A549 (cell line): Measurements from ENCODE around the gene MRPS16. TPM values are rescaled to one million over a fixed set of nuclear protein-coding genes. Genes with fewer than 3 reads are reported as not detected.
"Not testable (repeated sequence)": the region's sequence is repeated elsewhere in the genome, so short reads cannot be mapped to it uniquely, and the experiment has no call there.

ENCODE experiments used
- ATAC-seq, 2 experiments: fragments of 200-7000 bp in 1 of 2; fragments of >200 bp in 1 of 2; cut with Nextera tagmentation in 1 of 2; cut with Tn5 transposase in 1 of 2; 3 replicates each; pipeline versions ENCODE4 v1.8.0 to v1.9.1; 2018 to 2020; ENCODE audit warnings: mild to moderate bottlenecking in 1 of 2, moderate library complexity in 1 of 2
- CTCF ChIA-PET: fragments of 300-600 bp; sonication (Branson Sonifier 250); formaldehyde crosslinking; extraction: SDS; loops from one replicate; lab custom pipeline; 2021; ENCODE audit warnings: antibody characterized with exemption, inconsistent platforms; lab: Yijun Ruan, JAX
- POLR2A ChIA-PET: fragments of 350-600 bp; formaldehyde crosslinking; extraction: SDS; loops from one replicate; lab custom pipeline; 2021; ENCODE audit warnings: antibody characterized with exemption, inconsistent platforms; lab: Yijun Ruan, JAX
- DNase-seq, 2 experiments: peaks; one replicate each; pipeline versions ENCODE4 v3.0.0 to v3.0.0-alpha.2; 2011 to 2016; ENCODE audit warnings: low read depth in 1 of 2, low spot score in 1 of 2
- FAIRE-seq: peaks from 2 replicates; lab custom pipeline; 2011; peaks lifted over from hg19 to GRCh38; lab: Jason Lieb, UNC
- H3K27ac ChIP-seq, 2 experiments: fragments of >200 bp; sonication (Bioruptor Twin); formaldehyde crosslinking; 3 replicates each; pipeline ENCODE4 v1.5.1; 2016 to 2017
- H3K4me1 ChIP-seq: fragments of >200 bp; sonication (Bioruptor Twin); formaldehyde crosslinking; 3 replicates; pipeline ENCODE4 v1.6.1; 2016
- H3K4me2 ChIP-seq: fragments of >200 bp; sonication (Bioruptor Twin); formaldehyde crosslinking; 3 replicates; pipeline ENCODE4 v1.6.1; 2016
- H3K4me3 ChIP-seq: fragments of >200 bp; sonication (Bioruptor Twin); formaldehyde crosslinking; 3 replicates; pipeline ENCODE4 v1.5.1; 2016
- H3K9me3 ChIP-seq: fragments of >200 bp; sonication (Bioruptor Twin); formaldehyde crosslinking; 3 replicates; pipeline ENCODE4 v1.6.1; 2016
- BHLHE40 ChIP-seq: IDR thresholded peaks from 2 replicates; pipeline ENCODE4 v1.6.1; 2012; ENCODE audit warnings: low read depth, low read length, inconsistent platforms
- CEBPB ChIP-seq, 2 experiments: fragments of >200 bp in 1 of 2; sonication (Bioruptor Twin) in 1 of 2; formaldehyde crosslinking in 1 of 2; IDR thresholded peaks; 2 replicates each; pipeline ENCODE4 v1.6.1; 2012 to 2016
- CHD2 ChIP-seq: fragments of 150-350 bp; IDR thresholded peaks from 2 replicates; pipeline ENCODE4 v1.6.1; 2014; ENCODE audit warnings: low read length; ENCODE audit not compliant: partially characterized antibody
- CHD4 ChIP-seq: fragments of 200-600 bp; sonication (generic); IDR thresholded peaks from 2 replicates; pipeline ENCODE4 v1.6.1; 2016; ENCODE audit warnings: antibody characterized with exemption, mild to moderate bottlenecking, borderline replicate concordance
- EHMT2 ChIP-seq: fragments of 200-600 bp; sonication (generic); IDR thresholded peaks from 2 replicates; pipeline ENCODE4 v1.6.1; 2016; ENCODE audit warnings: antibody characterized with exemption, low read depth, mild to moderate bottlenecking, moderate library complexity
- FOSB ChIP-seq: fragments of 250-450 bp; sonication (Bioruptor Pico); IDR thresholded peaks from 2 replicates; pipeline ENCODE4 v1.5.0; 2020; ENCODE audit warnings: mild to moderate bottlenecking, moderate library complexity
- FOSL2 ChIP-seq, 2 experiments: fragments of 450-650 bp in 1 of 2; fragments of >200 bp in 1 of 2; sonication (Bioruptor Twin) in 1 of 2; formaldehyde crosslinking; IDR thresholded peaks; 2 replicates each; pipeline versions ENCODE4 v1.5.0 to v1.6.1; 2016 to 2020; ENCODE audit warnings: mild to moderate bottlenecking in 1 of 2, moderate library complexity in 1 of 2
- HDAC2 ChIP-seq: fragments of 200-600 bp; sonication (generic); IDR thresholded peaks from 2 replicates; pipeline ENCODE4 v1.6.1; 2016
- HES2 ChIP-seq: fragments of >200 bp; sonication (Bioruptor Twin); formaldehyde crosslinking; IDR thresholded peaks from 2 replicates; pipeline ENCODE4 v1.6.1; 2016
- HMGXB4 ChIP-seq: fragments of 250-450 bp; sonication (Bioruptor Pico); IDR thresholded peaks from 2 replicates; pipeline ENCODE4 v1.5.0; 2021; ENCODE audit warnings: mild to moderate bottlenecking, moderate library complexity, borderline replicate concordance
- HOXA7 ChIP-seq: fragments of 250-450 bp; sonication (Bioruptor Pico); IDR thresholded peaks from 2 replicates; pipeline ENCODE4 v1.5.0; 2020; ENCODE audit warnings: mild to moderate bottlenecking, moderate library complexity
- PBX3 ChIP-seq: IDR thresholded peaks from 2 replicates; pipeline ENCODE4 v1.6.1; 2012
- PHF8 ChIP-seq: fragments of 200-600 bp; sonication (generic); IDR thresholded peaks from 2 replicates; pipeline ENCODE4 v1.6.1; 2016; ENCODE audit warnings: low read depth, mild to moderate bottlenecking, antibody characterized with exemption, moderate library complexity, borderline replicate concordance
- RAD21 ChIP-seq, 2 experiments: fragments of >200 bp in 1 of 2; sonication (Bioruptor Twin) in 1 of 2; formaldehyde crosslinking in 1 of 2; IDR thresholded peaks in 1 of 2; conservative IDR thresholded peaks in 1 of 2; 2 replicates in 1 of 2; 3 replicates in 1 of 2; pipeline ENCODE4 v1.6.1; 2012 to 2018; ENCODE audit warnings: inconsistent platforms in 1 of 2
- RNF2 ChIP-seq: fragments of 200-600 bp; sonication (generic); IDR thresholded peaks from 2 replicates; pipeline ENCODE4 v1.6.1; 2016; ENCODE audit warnings: low read depth, mild to moderate bottlenecking, antibody characterized with exemption, moderate library complexity, borderline replicate concordance
- SMC3 ChIP-seq: fragments of >200 bp; sonication (Bioruptor Twin); formaldehyde crosslinking; IDR thresholded peaks from 3 replicates; pipeline ENCODE4 v1.6.1; 2018; ENCODE audit warnings: inconsistent platforms
- TFCP2L1 ChIP-seq: fragments of 250-450 bp; sonication (Bioruptor Pico); IDR thresholded peaks from 2 replicates; pipeline ENCODE4 v1.5.0; 2021; ENCODE audit warnings: mild to moderate bottlenecking
- TP53 ChIP-seq: fragments of 250-450 bp; sonication (Bioruptor Pico); IDR thresholded peaks from 2 replicates; pipeline ENCODE4 v1.5.0; 2021; ENCODE audit warnings: mild to moderate bottlenecking, moderate library complexity
- ZC3H11A ChIP-seq: fragments of 450-650 bp; IDR thresholded peaks from 2 replicates; pipeline ENCODE4 v1.6.1; 2014; ENCODE audit warnings: antibody characterized with exemption, mild to moderate bottlenecking
- ZNF302 ChIP-seq: fragments of 250-450 bp; sonication (Bioruptor Pico); IDR thresholded peaks from 2 replicates; pipeline ENCODE4 v1.9.0; 2021; ENCODE audit warnings: inconsistent platforms, mild to moderate bottlenecking, moderate library complexity
- WGBS: methylation state at CpG from one replicate; pipeline ENCODE4 v1.1.6; 2017; ENCODE audit errors: missing lambda C conversion rate; 5-methylcytosine and 5-hydroxymethylcytosine counted together
- polyA plus RNA-seq, 4 experiments: library from polyadenylated mRNA; depleted of rRNA in 3 of 4; stranded (reverse); fragments of >200 nt; fragmentation: RNase III in 1 of 4; extraction: RNeasy Plus Mini Kit Qiagen cat#74134 plus additional on column Dnase treatment in 1 of 4; gene quantifications; 2 replicates in 3 of 4; 3 replicates in 1 of 4; pipeline ENCODE4 v1.2.3, GENCODE V29; 2011 to 2017

Gene MRPS16
- polyA plus RNA-seq, 2 of the 4 experiments (the other 2 are of a cell fraction), result 132 to 160 TPM

- peak overlapping the region; percentile 85 to 92 for H3K27ac ChIP-seq
- ChIA-PET POLR2A (interaction anchor here (0.6 to 1.8 kb wide), 2 partner anchors 9 to 73 kb away, joined by 3 to 11 read pairs; partner anchors contain the start of gene MRPS16), CTCF (interaction anchor here (1.2 to 1.5 kb wide), 2 partner anchors 10 to 11 kb away, joined by 3 read pairs; no protein-coding TSS in a partner anchor)
- H3K4me3 ChIP-seq, result no peak overlapping the region
- H3K4me2 ChIP-seq, result peak overlapping the region; percentile 71; the same call in 2 of the 3 replicates
- no peak for ATAC-seq
- peaks cover 4% of the 10 kb centered on the region; the same call in 1 of the 3 replicates for H3K9me3 ChIP-seq
- no peak for FAIRE-seq
- TF ChIP-seq HES2 (no peak), TP53 (CRISPR knock-in tag) (no peak), PBX3 (no peak)
- peaks cover 31% of the 10 kb centered on the region for H3K4me1 ChIP-seq
- DNase-seq, result no peak
- 84% methylated on average over 9 of the region's 9 CpGs for WGBS
Observed at GRCh38 chr10:73261362-73261995, 9.0 kb upstream of the MRPS16 start.

GRCh38 chr10:73258612-73259011, 6.2 kb upstream of the MRPS16 start:
- H3K27ac ChIP-seq, ATAC-seq, POLR2A ChIA-PET, H3K9me3 ChIP-seq, CTCF ChIA-PET, H3K4me2 ChIP-seq, DNase-seq, FAIRE-seq, H3K4me3 ChIP-seq: not testable (repeated sequence)
- WGBS, result 86% methylated on average over 10 of the region's 10 CpGs
- H3K4me1 ChIP-seq, result peaks cover 27% of the 10 kb centered on the region

- Histone ChIP-seq H3K4me3 (peak overlapping the region; percentile 94), H3K4me1 (peaks cover 21% of the 10 kb centered on the region), H3K27ac (peak overlapping the region; percentile 94 to 95), H3K4me2 (peak overlapping the region; percentile 84), H3K9me3 (no peaks in the 10 kb centered on the region)
- FAIRE-seq (no peak), DNase-seq (peak; percentile 42 to 45), ATAC-seq (peak; percentile 44 to 53; a peak in 4 of 6 replicates)
- ChIA-PET CTCF (interaction anchor here (0.7 to 1.6 kb wide), 6 partner anchors 10 to 87 kb away, joined by 3 to 6 read pairs (median 4); no protein-coding TSS in a partner anchor), POLR2A (interaction anchor here (0.7 to 2.3 kb wide), 6 partner anchors 9 to 577 kb away, joined by 4 to 11 read pairs (median 6); partner anchors contain the start of genes ANXA7 and CFAP70)
- WGBS, result 0% methylated on average over 4 of the region's 4 CpGs
- no peak for TF ChIP-seq HES2
- TF ChIP-seq BHLHE40, result no peak
- TF ChIP-seq PHF8, result no peak
- TF ChIP-seq ZC3H11A, result no peak
- TF ChIP-seq TP53 (CRISPR knock-in tag), result no peak
- TF ChIP-seq HDAC2, result no peak
- no peak for TF ChIP-seq ZNF302 (CRISPR knock-in tag)
- TF ChIP-seq CHD2, result no peak
- TF ChIP-seq HMGXB4, result no peak
- no peak for TF ChIP-seq TFCP2L1 (CRISPR knock-in tag)
Observed at GRCh38 chr10:73253225-73253555, 746 bp upstream of the MRPS16 start.

GRCh38 chr10:73251683-73252444, 580 bp downstream of the MRPS16 start:
- Histone ChIP-seq H3K4me1 (peaks cover 28% of the 10 kb centered on the region), H3K9me3 (no peaks in the 10 kb centered on the region), H3K27ac (peak overlapping the region; percentile 94 to 95), H3K4me3 (peak overlapping the region; percentile 94), H3K4me2 (peak overlapping the region; percentile 98)
- FAIRE-seq, result no peak
- ATAC-seq, result peak; percentile 84
- 2% methylated on average over 19 of the region's 23 CpGs for WGBS
- DNase-seq, result peak; percentile 36 to 42
- ChIA-PET POLR2A (interaction anchor here (0.7 to 2.3 kb wide), 7 partner anchors 10 to 479 kb away, joined by 3 to 11 read pairs (median 4); partner anchors contain the start of gene CFAP70), CTCF (interaction anchor here (0.7 to 1.6 kb wide), 5 partner anchors 9 to 88 kb away, joined by 3 to 6 read pairs (median 3); no protein-coding TSS in a partner anchor)
- no peak for TF ChIP-seq HOXA7
- TF ChIP-seq SMC3, result no peak
- no peak for TF ChIP-seq CEBPB (IDR thresholded peaks at IDR 0.05)
- no peak for TF ChIP-seq ZNF302 (CRISPR knock-in tag)
- TF ChIP-seq TP53 (CRISPR knock-in tag), result no peak
- TF ChIP-seq CHD4, result no peak
- no peak for TF ChIP-seq RNF2
- TF ChIP-seq FOSL2 (IDR thresholded peaks at IDR 0.05), result no peak
- TF ChIP-seq FOSL2 (CRISPR knock-in tag; IDR thresholded peaks at IDR 0.05), result no peak
- no peak for TF ChIP-seq PHF8
- no peak for TF ChIP-seq RAD21 (conservative IDR thresholded peaks at IDR 0.05 in 1 of 2, IDR thresholded peaks at IDR 0.05 in 1 of 2)
- no peak for TF ChIP-seq EHMT2
- no peak for TF ChIP-seq HMGXB4
- peak; percentile 68; the same call in 1 of the 2 replicates for TF ChIP-seq FOSB
